HepG2 (cell line): ENCODE results near the gene LILRB3. TPM values are rescaled to one million over a fixed set of nuclear protein-coding genes. Genes with fewer than 3 reads are reported as not detected.

ENCODE experiments used
- AHR ChIP-seq: IDR thresholded peaks from 2 replicates; pipeline ENCODE4 v1.6.1; 2018; ENCODE audit warnings: missing genetic modification reagents, missing compliant biosample characterization
- ARNT ChIP-seq: fragments of 450-650 bp; IDR thresholded peaks from 2 replicates; pipeline ENCODE4 v1.6.1; 2017
- EED ChIP-seq: sonication (generic); formaldehyde crosslinking; IDR thresholded peaks from 2 replicates; pipeline ENCODE4 v1.5.0; 2020; ENCODE audit warnings: mild to moderate bottlenecking, missing genetic modification reagents
- FLYWCH1 ChIP-seq: sonication (generic); formaldehyde crosslinking; IDR thresholded peaks from 2 replicates; pipeline ENCODE4 v1.8.1; 2023; ENCODE audit warnings: mild to moderate bottlenecking, missing genetic modification reagents
- HNRNPK ChIP-seq: fragments of 200-400 bp; formaldehyde crosslinking; IDR thresholded peaks from 2 replicates; pipeline ENCODE4 v1.6.1; 2018; ENCODE audit warnings: low read length, low read depth, moderate library complexity, mild to moderate bottlenecking; ENCODE audit not compliant: poor library complexity, severe bottlenecking
- HNRNPUL1 ChIP-seq: fragments of 200-400 bp; formaldehyde crosslinking; IDR thresholded peaks from 2 replicates; pipeline ENCODE4 v1.6.1; 2017; ENCODE audit warnings: low read depth, mild to moderate bottlenecking, low read length, moderate library complexity
- IKZF5 ChIP-seq: IDR thresholded peaks from 2 replicates; pipeline ENCODE4 v1.6.1; 2018; ENCODE audit warnings: missing genetic modification reagents, mild to moderate bottlenecking, missing compliant biosample characterization
- IRF1 ChIP-seq: sonication (generic); formaldehyde crosslinking; IDR thresholded peaks from 2 replicates; pipeline ENCODE4 v1.4.0; 2020; ENCODE audit warnings: low read depth, mild to moderate bottlenecking, missing genetic modification reagents
- ISX ChIP-seq: sonication (generic); formaldehyde crosslinking; conservative IDR thresholded peaks from 2 replicates; pipeline ENCODE4 v1.5.0; 2020; ENCODE audit warnings: missing genetic modification reagents
- NRL ChIP-seq: sonication (generic); formaldehyde crosslinking; IDR thresholded peaks from 2 replicates; pipeline ENCODE4 v1.5.0; 2020; ENCODE audit warnings: missing genetic modification reagents, mild to moderate bottlenecking, moderate library complexity, borderline replicate concordance
- POGZ ChIP-seq: sonication (generic); formaldehyde crosslinking; IDR thresholded peaks from 2 replicates; pipeline ENCODE4 v1.4.0; 2020; ENCODE audit warnings: mild to moderate bottlenecking, missing genetic modification reagents
- PRDM15 ChIP-seq: sonication (generic); formaldehyde crosslinking; IDR thresholded peaks from 2 replicates; pipeline ENCODE4 v1.4.0; 2020; ENCODE audit warnings: missing genetic modification reagents
- RBM22 ChIP-seq: fragments of 200-400 bp; formaldehyde crosslinking; optimal IDR thresholded peaks from 2 replicates; pipeline ENCODE3; 2017; ENCODE audit warnings: mild to moderate bottlenecking, low read length, moderate library complexity
- SNAPC2 ChIP-seq: sonication (generic); formaldehyde crosslinking; IDR thresholded peaks from 2 replicates; pipeline ENCODE4 v1.8.1; 2022; ENCODE audit warnings: mild to moderate bottlenecking, missing genetic modification reagents
- SP1 ChIP-seq, 2 experiments: fragments of 450-650 bp in 1 of 2; sonication (generic) in 1 of 2; formaldehyde crosslinking in 1 of 2; IDR thresholded peaks; 2 replicates each; pipeline versions ENCODE4 v1.4.0 to v1.6.1; 2016 to 2020; ENCODE audit warnings: missing genetic modification reagents in 1 of 2
- SSRP1 ChIP-seq: IDR thresholded peaks from 2 replicates; pipeline ENCODE4 v1.6.1; 2016; ENCODE audit warnings: control low read depth
- USF2 ChIP-seq, 2 experiments: sonication (generic) in 1 of 2; formaldehyde crosslinking in 1 of 2; IDR thresholded peaks; 2 replicates each; pipeline versions ENCODE4 v1.5.1 to v1.6.1; 2011 to 2020; ENCODE audit warnings: borderline replicate concordance in 1 of 2, low read depth in 1 of 2, low read length in 1 of 2, mild to moderate bottlenecking in 1 of 2, missing genetic modification reagents in 1 of 2, moderate library complexity in 1 of 2
- ZFP36L2 ChIP-seq: sonication (generic); formaldehyde crosslinking; IDR thresholded peaks from 2 replicates; pipeline ENCODE4 v1.4.0; 2020; ENCODE audit warnings: missing genetic modification reagents
- ZFX ChIP-seq: sonication (generic); formaldehyde crosslinking; IDR thresholded peaks from 2 replicates; pipeline ENCODE4 v1.4.0; 2020; ENCODE audit warnings: mild to moderate bottlenecking, low read depth, missing genetic modification reagents, moderate library complexity
- ZNF225 ChIP-seq: sonication (generic); formaldehyde crosslinking; IDR thresholded peaks from 2 replicates; pipeline ENCODE4 v1.4.0; 2020; ENCODE audit warnings: mild to moderate bottlenecking, missing genetic modification reagents
- ZNF570 ChIP-seq: sonication (generic); formaldehyde crosslinking; IDR thresholded peaks from 2 replicates; pipeline ENCODE4 v1.4.0; 2020; ENCODE audit warnings: mild to moderate bottlenecking, missing genetic modification reagents, borderline replicate concordance
- ZNF709 ChIP-seq: sonication (generic); formaldehyde crosslinking; IDR thresholded peaks from 2 replicates; pipeline ENCODE4 v1.5.0; 2020; ENCODE audit warnings: mild to moderate bottlenecking, missing genetic modification reagents
- ZNF816 ChIP-seq: sonication (generic); formaldehyde crosslinking; IDR thresholded peaks from 2 replicates; pipeline ENCODE4 v1.8.0; 2022; ENCODE audit warnings: missing genetic modification reagents, mild to moderate bottlenecking, borderline replicate concordance
- polyA plus RNA-seq, 8 experiments: library from polyadenylated mRNA; depleted of rRNA in 3 of 8; stranded (reverse) in 7 of 8; unstranded in 1 of 8; fragments of >200 nt; fragmentation: Illumina TruSeq in 4 of 8; extraction: Trizol in 4 of 8; gene quantifications; 2 replicates each; pipeline versions ENCODE4 v1.2.1 to v1.2.3, GENCODE V29; 2011 to 2016; ENCODE audit warnings: low read depth in 4 of 8, missing spikeins in 1 of 8, mixed read lengths in 1 of 8; ENCODE audit not compliant: insufficient read depth in 1 of 8
- total RNA-seq, 5 experiments: library from RNA; depleted of rRNA; stranded (reverse); fragments of >200 nt; fragmentation: Illumina TruSeq; extraction: Trizol; gene quantifications; 2 replicates each; pipeline ENCODE4 v1.2.3, GENCODE V29; 2016; ENCODE audit warnings: low read depth in 1 of 5

Gene LILRB3
- total and polyA plus RNA-seq, 2 of the 13 experiments (the other 11 are each of a cell fraction or from before 2014, with no cell fraction given) = 0.22 TPM; not detected in 1

GRCh38 chr19:54189145-54189734 lies 33.6 kb downstream of the LILRB3 start, which contains the start of gene MBOAT7 (continued):
- no peak for TF ChIP-seq SNAPC2 (CRISPR knock-in tag)
- no peak for TF ChIP-seq ZNF709 (CRISPR knock-in tag)
- peak; percentile 60 for TF ChIP-seq HNRNPK
- TF ChIP-seq ZFP36L2 = no peak
- no peak for TF ChIP-seq ARNT
- no peak for TF ChIP-seq RBM22
- TF ChIP-seq ZNF816 (CRISPR knock-in tag) = no peak
- TF ChIP-seq ZNF225 = peak; percentile 69; the same call in 1 of the 2 replicates
- no peak for TF ChIP-seq EED
- TF ChIP-seq USF2 (IDR thresholded peaks at IDR 0.05; ENCODE audit: low read depth, low read length) = no peak
- no peak for TF ChIP-seq USF2 (CRISPR knock-in tag; IDR thresholded peaks at IDR 0.05; ENCODE audit: borderline replicate concordance)
- TF ChIP-seq NRL (CRISPR knock-in tag) = no peak
- peak; percentile 88 for TF ChIP-seq ZFX (CRISPR knock-in tag)
- no peak for TF ChIP-seq IKZF5 (CRISPR knock-in tag)
- no peak for TF ChIP-seq HNRNPUL1
- no peak for TF ChIP-seq POGZ (CRISPR knock-in tag)
- TF ChIP-seq SP1 (IDR thresholded peaks at IDR 0.05) = no peak
- peak; percentile 51 for TF ChIP-seq SP1 (CRISPR knock-in tag; IDR thresholded peaks at IDR 0.05)
- TF ChIP-seq FLYWCH1 (CRISPR knock-in tag) = no peak
- TF ChIP-seq AHR (CRISPR knock-in tag) = no peak
- no peak for TF ChIP-seq IRF1 (CRISPR knock-in tag)
- no peak for TF ChIP-seq SSRP1 (CRISPR knock-in tag)
- TF ChIP-seq ZNF570 = no peak
- TF ChIP-seq ISX (CRISPR knock-in tag) = peak; percentile 71; the same call in 1 of the 2 replicates
- peak; percentile 96 for TF ChIP-seq PRDM15 (CRISPR knock-in tag)
